Stimulated activated CD4-positive, alpha-beta T cell treated with anti-CD3 and anti-CD28 coated beads, TNF-alpha, amount 100 ng/mL, for 1 hour (primary cell): ENCODE measurements around the gene CNTNAP2.

Experiments
- DNase-seq, 3 donors: peaks; one replicate each; pipeline ENCODE4 v3.0.0-alpha.2; 2020; ENCODE audit warnings: low read depth in 3 of 3, low spot score in 1 of 3

CNTNAP2 gene

DNA sequence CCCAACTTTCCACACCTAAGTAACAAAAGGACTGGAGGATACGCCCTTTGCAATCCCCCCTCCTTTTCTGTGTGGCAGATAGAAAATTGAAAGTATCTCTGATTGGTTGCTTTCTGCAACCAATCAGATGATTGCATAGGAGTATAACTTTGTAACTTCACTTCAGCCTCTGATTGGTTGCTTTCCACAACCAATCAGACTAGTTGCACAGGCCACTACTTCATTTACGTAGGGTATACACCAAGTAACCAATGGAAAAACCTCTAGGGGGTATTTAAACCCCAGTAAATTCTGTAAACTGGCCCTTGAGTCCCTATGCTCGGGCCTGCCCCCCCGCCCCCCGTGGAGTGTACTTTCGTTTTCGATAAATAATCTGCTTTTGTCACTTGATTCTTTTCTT, 1080.4 kb downstream of the CNTNAP2 start:
- DNase-seq = no peak

DNA sequence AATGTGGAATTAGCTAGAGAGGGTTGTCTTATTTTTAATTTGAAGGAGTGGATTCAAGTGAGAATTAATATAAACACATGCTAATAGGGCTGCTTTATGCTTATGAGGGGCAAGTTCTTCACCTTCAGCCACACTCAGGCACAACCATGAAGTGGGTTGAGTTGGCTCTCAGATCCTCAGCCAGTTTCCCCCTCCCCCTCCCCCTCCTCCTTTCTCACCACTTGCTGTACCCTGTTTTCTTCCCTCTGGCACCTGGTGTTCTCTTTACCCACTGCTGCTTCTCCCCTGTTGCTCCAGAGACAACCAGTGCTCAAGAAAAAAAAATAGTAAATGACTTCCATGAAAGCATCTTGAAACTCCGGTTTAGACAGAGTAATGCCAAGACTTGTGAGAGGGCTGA, 1083.3 kb downstream of the CNTNAP2 start:
- DNase-seq = no peak

DNA sequence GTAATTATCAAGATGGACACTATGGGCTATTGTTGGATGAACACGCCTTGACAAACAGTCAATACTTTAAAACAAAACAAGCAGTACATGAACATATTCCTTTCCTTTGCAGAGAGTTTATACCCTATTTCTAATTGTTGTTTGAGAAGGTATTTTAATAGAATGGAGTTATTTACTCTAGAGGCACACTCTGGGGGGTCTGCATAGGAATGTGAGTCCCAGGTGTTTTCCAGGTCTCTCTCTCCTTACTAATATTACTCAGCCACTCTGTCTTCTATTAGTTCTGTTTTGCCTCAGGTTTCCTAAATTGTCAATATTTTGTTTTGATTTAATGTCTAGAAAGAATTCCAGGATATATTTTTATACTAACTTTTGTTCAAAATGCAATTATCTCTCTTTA, 1091.4 kb downstream of the CNTNAP2 start:
- DNase-seq = no peak

DNA sequence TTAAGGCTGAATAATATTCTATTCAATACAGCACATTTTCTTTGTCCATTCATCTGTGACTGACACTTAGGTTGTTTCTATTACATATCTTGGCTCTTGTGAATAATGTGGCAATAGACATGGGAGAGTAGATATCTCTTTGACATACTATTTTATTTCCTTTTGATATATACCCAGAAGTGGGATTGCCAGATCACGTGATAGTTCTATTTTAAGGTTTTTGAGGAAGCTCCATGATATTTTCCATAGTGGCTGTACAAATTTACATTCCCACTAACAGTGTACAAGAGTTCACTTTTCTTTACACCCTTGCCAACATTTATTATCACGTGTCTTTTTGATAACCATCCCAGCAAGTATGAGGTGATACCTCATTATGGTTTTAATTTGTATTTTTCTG, 1114.7 kb downstream of the CNTNAP2 start:
- DNase-seq = no peak

DNA sequence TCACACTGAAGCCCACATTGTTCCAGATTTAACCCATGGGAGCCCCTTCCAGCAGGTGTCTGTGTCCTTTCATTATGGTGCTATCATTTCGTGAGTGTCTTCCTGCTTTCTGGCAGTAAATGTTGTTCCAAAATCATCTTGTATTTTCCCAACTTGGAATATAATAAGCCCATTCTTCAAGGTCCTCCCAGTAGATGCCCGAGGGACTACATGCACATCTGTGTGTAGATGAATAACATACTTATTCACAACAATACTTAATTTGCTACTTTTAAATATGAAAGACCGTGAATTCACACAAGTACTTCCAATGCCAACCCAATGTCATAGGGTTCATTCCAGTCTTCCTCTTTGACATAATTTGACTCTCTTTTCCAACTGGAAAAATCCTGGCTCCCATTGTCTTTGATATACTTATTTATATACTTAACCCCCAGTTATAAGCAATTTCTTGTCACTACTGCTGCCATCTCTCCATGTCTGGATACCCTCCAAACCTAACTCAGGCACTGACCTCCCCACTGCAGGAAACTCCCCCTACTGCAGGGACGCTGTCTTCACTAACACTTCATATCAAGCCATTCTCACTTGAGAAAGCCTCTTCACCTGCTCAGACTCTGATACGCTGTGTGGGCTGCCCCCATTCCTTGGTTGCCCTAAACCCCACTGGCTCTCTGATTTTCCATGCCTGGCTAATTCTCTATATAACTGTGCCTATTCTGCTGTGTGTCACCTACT, 1119.2 kb downstream of the CNTNAP2 start:
- DNase-seq = no peak

DNA sequence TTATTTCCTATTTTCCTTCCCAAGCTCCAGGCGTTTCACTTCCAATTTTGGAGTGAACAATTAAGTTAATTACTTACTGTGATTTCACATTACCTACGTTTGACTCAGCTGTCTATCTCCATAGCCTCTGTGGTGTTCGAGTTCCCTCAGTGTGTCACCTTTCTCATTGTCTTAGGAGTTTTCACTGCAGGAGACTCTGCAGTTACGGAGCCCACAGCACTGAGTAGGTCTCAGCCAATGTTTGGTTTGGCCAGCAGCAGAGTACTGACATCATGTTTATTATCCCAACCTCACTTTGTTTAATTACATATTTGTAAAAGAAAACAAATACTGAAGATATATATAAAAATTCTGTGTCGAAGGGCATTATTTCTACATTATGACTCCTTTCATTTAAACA, 1123.9 kb downstream of the CNTNAP2 start:
- DNase-seq = no peak

DNA sequence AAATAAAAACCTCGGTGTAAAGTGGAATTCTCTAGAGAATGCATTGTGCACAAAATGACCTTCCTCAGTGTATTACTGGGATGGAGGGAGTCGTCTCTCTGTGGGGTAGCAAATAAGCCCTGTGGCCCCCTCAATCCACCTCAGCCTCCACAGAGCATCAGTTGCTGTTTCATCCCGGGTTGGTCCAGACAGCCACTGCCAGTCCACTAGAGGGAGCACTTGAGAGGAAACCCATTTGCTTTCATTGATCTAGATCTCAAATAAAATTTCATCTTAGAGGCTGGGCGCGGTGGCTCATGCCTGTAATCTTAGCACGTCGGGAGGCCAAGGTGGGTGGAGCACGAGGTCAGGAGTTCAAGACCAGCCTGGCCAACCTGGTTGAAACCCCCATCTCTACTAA, 1128.7 kb downstream of the CNTNAP2 start:
- DNase-seq = no peak

DNA sequence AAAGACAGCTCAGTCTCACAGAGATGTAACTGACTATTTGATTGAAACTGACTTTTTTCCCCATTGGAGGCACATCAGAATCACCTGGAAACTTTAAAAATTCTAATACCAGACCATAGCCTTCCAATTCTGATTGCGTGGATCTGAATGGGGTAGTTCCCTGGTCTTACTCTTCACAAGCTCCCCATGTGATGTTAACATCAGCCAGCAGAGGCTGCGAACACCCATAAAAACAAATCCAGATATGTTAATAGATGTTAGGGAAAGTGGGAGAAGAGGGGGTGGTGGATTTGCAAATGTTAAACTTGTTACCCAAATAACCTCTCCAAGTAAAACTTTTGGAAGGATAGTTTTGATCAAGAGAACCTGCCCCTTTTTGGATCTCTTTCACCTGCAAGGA, 1133.4 kb downstream of the CNTNAP2 start:
- no peak for DNase-seq

DNA sequence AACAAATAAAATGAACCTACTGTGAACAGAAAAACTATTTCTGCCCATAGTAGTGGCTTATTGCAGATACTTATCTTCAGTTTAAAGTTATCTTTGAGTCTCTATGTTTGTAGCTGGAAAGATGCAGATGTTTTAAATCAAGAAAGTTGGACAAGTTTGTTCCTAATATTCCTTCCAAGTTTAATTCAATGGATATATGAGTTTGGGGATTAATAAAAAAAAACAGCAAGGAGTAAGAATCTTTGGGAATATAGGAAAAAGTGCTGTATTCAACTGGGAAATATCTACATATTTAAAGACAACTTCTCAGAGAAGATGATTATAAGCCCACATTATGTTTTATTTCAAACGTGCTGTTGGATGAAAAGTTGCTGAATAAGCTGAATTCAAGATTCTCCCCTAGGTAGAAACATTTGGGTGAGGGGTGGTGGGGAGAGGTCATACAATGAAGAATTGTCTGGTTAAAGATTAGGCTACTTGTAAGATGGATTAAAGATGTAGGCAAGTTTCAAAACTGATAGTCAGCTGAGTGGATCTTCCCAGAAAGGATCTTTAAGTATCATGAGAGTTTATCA, 1135.2 kb downstream of the CNTNAP2 start:
- DNase-seq = no peak

DNA sequence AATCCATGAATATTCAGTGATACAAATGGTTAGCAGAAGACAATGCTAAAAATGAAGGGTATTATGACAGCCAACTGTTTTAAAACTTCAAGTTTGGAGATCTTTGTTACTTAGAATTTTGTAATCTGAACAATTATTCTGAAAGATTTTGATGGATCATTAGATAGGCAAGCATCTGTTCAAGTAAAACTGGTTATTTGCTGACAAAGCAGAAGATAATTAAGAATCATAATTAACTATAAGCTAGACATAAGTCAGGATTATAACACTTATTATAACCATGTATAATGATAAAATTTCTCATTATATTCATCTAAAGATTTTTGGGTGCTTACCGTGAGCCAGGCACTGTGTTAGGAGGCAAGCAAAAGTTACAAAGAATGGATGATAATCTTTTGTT, 1145.1 kb downstream of the CNTNAP2 start:
- no peak for DNase-seq

DNA sequence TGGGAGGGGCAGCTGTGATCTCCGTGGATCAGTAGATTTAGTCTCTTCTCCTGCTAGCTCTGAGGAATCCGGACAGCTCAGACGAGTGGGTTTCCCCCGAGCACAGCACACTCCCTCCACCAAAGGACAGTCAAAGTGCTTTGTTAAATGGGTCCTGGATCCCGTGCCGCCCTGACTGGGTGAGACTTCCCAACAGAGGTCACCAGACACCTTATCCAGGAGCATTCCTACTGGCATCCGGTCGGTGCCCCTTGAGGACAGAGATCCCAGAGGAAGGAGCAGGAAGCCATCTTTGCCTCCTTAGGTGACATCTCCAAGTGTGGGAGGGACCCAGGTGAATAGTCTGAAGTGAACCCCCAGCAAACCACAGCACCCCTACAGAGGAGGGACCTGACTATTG, 1148.9 kb downstream of the CNTNAP2 start:
- no peak for DNase-seq

DNA sequence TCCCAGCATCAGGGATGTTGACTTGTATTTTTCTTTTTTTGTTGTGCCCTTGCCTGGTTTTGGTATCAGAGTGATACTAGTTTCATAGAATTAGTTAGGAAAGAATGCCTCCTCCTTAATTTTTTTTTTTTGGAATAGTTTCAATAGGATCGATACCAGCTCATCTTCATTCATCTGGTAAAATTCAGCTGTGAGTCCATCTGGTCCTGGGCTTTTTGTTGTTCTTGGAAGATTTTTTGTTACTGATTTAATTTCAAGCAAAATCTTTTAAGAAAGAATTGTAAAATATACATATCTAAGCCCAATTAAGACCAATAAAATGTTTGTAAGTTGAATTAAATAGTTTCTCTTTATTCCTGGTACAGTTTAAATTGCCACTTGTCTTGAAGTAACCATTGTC, 1159.5 kb downstream of the CNTNAP2 start:
- no peak for DNase-seq

DNA sequence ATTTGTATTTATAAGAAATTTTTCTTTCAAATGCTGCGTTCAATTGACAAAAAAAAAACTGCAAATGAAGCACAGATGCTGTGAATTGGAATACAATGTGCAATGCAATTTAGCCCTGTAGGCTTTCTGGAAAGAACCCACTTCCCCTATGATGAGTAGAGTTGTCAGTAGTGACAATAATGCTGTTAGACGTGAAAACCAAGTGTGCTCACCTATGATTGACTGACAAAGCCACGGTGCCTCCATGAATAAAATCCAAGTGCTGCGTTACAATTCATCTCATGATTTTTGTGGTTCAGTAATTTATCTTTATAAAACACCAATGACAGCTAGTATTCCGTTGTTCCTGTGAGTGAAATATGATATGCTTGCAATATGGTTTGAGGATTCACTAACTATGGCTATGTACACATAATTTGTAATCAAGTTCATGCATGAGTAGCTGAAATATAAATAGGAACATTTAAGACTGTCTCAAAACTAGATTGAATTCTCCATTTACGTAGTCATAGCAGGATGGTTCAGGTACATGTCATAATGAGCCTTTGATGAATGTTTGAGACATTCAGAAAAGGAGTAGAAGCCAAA, 1160.3 kb downstream of the CNTNAP2 start:
- DNase-seq = no peak

DNA sequence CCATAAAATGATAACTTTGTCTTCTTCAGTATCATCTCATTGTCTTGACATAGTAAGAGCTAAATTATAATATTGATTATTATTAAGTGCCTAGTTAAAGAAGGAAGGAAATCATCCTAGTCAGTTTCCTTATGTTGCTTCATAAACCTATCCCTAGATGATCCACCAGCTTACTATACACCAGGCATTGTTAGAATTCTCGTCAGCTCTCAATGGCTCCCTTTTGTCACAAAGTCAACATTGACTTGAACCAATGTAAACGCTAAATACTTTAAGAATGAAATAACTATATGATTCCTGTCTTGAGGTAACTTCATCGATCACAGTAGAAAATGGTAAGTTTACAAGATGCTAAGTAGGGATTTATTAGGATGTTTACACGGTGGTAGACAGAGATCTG, 1162.9 kb downstream of the CNTNAP2 start:
- DNase-seq = no peak

DNA sequence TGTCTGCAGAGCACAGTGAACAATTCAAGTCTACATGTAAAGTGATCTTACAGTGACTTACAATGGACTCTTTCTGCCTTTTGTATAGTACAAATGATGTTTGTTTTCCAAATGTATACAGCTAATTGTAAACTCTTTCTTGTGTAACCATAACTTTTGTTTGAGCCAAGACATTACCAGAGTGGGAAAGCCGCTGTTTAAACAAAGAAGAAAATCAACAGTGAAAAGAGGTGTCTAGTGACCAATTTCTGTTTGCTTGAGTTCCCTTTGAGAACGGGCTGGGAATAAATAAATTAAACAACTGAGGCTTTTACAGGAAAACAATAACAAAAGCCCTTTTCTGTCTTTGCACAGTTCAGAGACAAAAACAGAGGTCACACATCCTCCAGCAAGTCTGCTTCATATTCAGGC, 1163.4 kb downstream of the CNTNAP2 start:
- DNase-seq = no peak

DNA sequence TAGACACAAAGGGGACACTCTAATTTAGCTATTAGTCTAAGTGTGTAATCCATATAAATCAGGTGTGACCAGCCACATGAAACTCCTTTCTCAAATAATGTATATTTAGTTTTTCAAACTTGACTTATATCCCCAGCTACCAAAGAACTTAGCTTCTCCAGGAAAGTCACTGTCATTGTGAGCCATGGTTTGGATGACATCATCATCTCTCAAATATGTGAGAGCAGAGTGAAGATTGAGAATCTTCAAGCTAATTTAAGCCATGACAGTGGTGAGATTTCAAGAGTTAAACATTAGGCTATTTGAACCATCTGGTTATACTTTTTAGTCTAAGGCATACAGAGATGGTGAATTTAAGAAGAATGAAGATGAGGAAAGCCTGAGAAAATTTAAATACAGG, 1165.6 kb downstream of the CNTNAP2 start:
- DNase-seq = no peak

DNA sequence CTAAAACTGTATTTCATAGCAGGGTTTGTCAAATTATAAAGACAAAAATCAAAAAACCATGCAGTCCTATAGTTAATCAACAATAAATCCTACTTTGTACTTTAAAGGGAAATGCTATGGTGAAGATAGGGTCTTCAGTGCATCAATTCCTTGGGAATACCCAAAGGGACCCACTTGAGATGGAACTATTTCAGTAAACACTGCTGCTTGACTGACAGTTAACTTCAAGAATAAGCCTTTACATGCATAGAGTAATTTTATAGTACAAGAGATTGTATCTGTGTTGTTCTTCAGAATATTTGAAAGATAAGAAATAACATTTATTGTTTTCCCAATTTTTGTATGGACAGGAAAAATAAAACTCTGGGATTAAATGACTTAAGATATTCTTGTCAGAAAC, 1179.6 kb downstream of the CNTNAP2 start:
- no peak for DNase-seq

DNA sequence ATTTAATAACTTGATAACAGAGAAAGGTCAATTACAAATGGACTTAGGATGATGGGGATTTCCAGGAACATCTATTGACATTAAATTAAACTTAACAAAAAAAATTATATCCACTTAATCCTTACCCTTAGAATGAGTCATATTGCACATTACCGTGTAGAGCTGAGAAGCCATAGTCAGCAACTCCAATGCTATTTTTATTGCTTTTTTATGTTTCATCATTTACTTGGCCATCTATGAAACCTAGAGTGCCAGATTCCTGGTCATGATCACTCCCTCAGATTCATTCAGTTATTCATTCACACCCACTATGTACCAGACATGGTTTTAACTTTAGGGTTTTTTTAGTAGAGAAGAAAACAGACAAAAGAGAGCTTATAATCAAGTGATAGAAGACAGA, 1180.4 kb downstream of the CNTNAP2 start:
- DNase-seq = no peak

DNA sequence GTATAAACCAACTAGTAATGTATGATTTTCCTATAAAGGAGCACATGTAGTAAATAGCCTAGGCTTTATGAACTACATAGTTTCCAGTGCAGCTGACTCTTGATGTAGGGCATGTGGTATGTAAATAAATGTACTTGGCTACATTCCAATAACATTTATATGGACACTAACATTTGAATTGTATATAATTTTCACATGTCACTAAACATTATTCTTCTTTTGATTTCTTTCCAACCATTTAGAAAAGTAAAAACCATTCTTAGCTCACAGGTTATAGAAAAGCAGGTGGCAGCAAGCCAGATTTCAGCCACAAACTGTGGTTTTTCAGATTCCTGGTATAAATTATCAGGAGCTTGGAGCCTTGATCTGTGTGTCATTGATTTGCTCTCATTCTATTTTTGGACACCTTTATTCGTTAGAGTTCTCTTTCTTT, 1182.0 kb downstream of the CNTNAP2 start:
- no peak for DNase-seq

DNA sequence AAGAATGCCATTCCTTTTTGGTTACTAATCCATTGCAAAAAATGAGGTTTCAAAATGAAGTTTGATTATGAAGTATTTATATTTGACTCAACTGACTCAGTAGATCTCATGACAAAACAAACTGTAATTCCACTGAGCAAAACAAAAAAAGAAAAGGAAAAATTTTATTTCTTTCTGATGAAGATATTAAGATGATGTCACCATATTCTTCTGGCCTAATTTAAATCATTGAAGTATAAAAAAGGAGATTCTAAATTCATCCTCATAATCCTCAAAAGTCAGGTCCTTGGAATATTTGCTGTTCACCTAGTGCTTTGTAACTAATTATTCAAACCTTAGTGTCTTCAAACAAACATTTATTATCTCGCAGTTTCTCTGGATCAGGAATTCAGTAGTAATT, 1183.7 kb downstream of the CNTNAP2 start:
- DNase-seq = no peak

DNA sequence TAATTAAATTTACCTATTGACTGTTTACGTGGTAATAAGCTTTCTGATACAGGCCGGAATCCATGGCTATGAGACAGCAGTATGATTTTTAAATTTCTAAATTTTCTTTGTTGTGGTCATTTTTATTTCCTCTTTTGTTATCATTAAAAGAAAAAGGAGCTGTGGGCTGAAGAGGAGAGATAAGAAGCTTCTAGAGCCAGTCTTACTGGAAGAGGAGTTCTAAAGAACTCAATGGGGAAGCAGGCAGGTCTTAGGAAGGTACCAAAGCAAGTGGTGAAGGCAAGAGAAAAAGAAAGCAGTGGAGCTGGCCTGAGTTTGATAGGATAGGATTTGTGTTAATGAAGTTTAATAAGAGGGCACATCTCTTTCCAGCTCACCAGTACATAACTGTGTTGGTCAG, 1187.8 kb downstream of the CNTNAP2 start:
- DNase-seq = no peak

DNA sequence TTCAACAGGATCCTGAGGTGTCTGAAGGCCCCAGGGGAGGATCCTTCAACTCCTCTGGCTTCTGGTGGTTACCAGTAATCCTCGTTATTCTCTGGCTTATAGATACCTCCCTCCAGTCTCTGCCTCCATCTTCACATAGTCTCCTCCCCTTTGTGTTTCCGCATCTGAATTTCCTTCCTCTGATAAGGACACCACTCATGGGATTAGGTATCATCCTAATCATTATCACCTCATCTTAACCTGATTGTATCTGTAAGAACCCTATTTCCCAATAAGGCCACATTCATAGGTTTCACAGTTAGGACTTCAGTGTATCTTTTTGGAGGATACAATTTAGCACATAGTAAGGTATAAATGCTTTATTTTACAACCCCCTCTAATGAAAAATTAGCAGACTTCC, 1189.2 kb downstream of the CNTNAP2 start:
- no peak for DNase-seq

DNA sequence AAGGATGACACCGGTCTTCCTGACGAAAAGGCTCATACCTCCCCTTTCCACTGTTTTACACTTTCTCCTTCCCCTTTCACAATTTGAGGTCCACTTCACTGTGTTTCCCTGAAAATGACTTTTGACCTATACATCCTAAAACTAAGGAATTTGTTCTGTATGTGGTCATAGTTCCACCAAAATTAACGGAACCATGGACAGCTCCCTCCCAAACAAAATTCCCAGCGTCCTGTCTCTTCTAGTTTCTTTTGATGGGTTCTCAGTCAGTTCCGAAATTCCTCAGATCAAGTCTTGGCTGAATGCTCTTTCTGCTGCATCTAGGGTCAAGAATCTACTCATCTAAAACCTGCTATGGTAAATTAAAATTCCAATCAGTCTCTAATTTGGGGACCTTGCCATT, 1191.9 kb downstream of the CNTNAP2 start:
- DNase-seq = no peak
